Cerebellar cortex (tissue), 1 donor: Measurements from ENCODE around the gene SCD.
"Not testable (repeated sequence)": the region's sequence is repeated elsewhere in the genome, so short reads cannot be mapped to it uniquely, and the experiment has no call there.

Experiments
- DNase-seq: peaks from one replicate; pipeline ENCODE4 v3.0.0-alpha.2; 2015; ENCODE audit warnings: low spot score

SCD gene

GRCh38 chr10:100346765-100347567 is at the start of gene SCD:
Gene SCD, plus strand, starts transcription at chr10:100347233. Its CDS starts 272 bp downstream, at chr10:100347505.
- peak; percentile 95 for DNase-seq

GRCh38 chr10:100297242-100297641 is 49.8 kb upstream of the SCD start:
- no peak for DNase-seq

GRCh38 chr10:100301123-100301522 is 45.9 kb upstream of the SCD start:
- DNase-seq = not testable (repeated sequence)

- peak; percentile 44 for DNase-seq
Measured at GRCh38 chr10:100303724-100304319, 43.2 kb upstream of the SCD start.

GRCh38 chr10:100304414-100304813 is 42.6 kb upstream of the SCD start:
- no peak for DNase-seq

- no peak for DNase-seq
Measured at GRCh38 chr10:100306861-100307260, 40.2 kb upstream of the SCD start.

- no peak for DNase-seq
Measured at GRCh38 chr10:100307684-100308083, 39.3 kb upstream of the SCD start.

- DNase-seq = no peak
Measured at GRCh38 chr10:100311298-100311697, 35.7 kb upstream of the SCD start.

- DNase-seq = no peak
Measured at GRCh38 chr10:100315615-100316014, 31.4 kb upstream of the SCD start.

- no peak for DNase-seq
Measured at GRCh38 chr10:100318207-100318606, 28.8 kb upstream of the SCD start.

- DNase-seq = no peak
Measured at GRCh38 chr10:100319707-100320402, 27.2 kb upstream of the SCD start.

GRCh38 chr10:100325158-100325557 is 21.9 kb upstream of the SCD start:
- no peak for DNase-seq

- no peak for DNase-seq
Measured at GRCh38 chr10:100327007-100327717, 19.9 kb upstream of the SCD start.

GRCh38 chr10:100327718-100328009 is 19.4 kb upstream of the SCD start:
- no peak for DNase-seq

- DNase-seq = no peak
Measured at GRCh38 chr10:100328198-100328597, 18.8 kb upstream of the SCD start.

- DNase-seq = no peak
Measured at GRCh38 chr10:100330079-100330478, 17.0 kb upstream of the SCD start, which contains the start of gene PKD2L1. Gene PKD2L1, minus strand, starts transcription at chr10:100330228. Its CDS starts 125 bp downstream, at chr10:100330103.

- no peak for DNase-seq
Measured at GRCh38 chr10:100333106-100333505, 13.9 kb upstream of the SCD start.

- no peak for DNase-seq
Measured at GRCh38 chr10:100333661-100334440, 13.2 kb upstream of the SCD start.

- no peak for DNase-seq
Measured at GRCh38 chr10:100334762-100335161, 12.3 kb upstream of the SCD start.

GRCh38 chr10:100338434-100339036 is 8.5 kb upstream of the SCD start:
- peak; percentile 76 for DNase-seq

- DNase-seq = no peak
Measured at GRCh38 chr10:100339236-100339635, 7.8 kb upstream of the SCD start.
